Stimulated activated CD4-positive, alpha-beta T cell treated with anti-CD3 and anti-CD28 coated beads, TNF-alpha, amount 100 ng/mL, for 48 hours (primary cell): ENCODE results near the gene PLPP3.

Experiments used
- DNase-seq, 3 donors: peaks; one replicate each; pipeline ENCODE4 v3.0.0-alpha.2; 2020; ENCODE audit warnings: low read depth in 3 of 3

PLPP3 gene

DNA sequence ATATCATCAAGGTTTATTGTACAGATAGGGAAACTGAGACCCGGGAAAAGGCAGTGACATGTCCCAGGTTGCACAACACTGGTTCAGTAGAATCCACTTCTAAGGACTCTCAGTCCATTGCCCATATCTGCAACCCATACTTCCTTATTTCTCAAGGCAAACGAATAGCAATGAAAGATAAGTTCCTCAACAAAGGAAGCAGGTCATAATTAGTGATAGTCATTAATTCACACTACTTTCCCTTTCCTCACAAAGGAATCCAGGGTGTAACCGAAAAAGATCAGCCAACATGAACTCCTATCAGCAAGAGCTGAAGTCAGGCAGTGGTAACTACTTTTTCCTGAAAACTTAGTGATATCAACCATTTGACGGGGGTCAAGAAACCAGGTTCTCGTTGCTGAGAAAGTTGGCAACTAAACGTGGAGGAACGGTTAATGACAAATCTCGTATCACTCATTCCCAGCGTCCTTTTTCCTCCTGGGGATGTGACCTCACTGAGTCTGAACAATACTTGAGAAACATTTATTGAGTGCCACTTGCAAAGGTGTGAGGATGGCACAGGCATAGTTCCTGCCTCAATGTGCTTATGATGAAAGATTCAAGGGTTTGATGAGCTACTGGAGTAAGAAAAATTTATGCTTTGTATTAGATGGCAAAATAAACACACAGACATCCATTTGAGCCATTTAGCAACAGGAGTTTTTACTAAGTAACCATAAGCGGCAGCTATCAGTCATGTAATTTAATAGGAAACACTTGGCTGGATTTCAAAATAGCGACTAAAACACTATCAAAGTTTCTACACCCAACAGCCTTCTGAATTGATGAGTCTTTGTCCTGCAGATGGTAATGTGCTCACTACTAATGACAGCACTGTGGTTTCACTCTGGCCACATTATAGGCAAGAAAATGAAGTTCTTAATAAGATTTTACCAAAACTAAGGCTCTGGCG, 82.3 kb downstream of the PLPP3 start:
- no peak for DNase-seq

GRCh38 chr1:56496158-56496557, 83.2 kb downstream of the PLPP3 start:
- DNase-seq, result no peak

DNA sequence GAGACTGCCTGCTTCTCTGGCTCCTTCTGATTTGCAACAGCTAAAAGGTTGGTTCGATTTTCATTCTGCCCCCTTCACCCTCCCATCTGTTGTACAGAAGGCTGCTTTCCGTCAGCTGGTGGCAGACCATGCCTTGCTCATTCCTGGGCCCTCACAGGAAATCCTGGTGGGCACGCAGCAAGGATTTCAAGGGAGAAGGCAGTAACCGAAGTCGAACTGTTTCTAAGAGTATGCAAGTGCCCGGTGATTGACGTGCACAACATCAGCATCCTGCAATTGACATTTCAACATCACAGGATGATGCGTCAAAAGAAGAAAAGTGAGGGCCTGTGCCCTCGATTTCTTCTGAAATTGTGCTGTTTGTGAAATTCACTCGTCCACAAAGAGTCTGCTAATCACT, 83.8 kb downstream of the PLPP3 start:
- no peak for DNase-seq

GRCh38 chr1:56494306-56494705, 85.1 kb downstream of the PLPP3 start:
- no peak for DNase-seq

DNA sequence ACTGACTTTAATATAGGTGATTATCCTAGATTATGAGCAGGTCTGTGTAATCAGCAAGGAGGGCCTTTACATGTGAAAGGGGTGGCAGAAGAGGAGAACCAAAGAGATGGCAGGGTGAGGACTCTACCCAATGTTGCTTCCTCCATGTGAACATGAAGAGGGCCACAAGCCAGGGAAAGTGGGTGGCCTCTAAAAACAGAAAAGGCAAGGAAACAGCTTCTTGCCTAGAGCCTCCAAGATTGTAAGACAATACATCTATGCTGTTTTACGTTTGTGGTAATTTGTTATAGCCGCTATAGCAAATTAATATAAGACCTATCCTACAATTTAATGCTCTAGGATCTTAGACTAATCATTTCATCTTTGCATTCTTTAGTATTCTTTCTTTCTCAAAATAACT, 85.5 kb downstream of the PLPP3 start:
- DNase-seq, result no peak

DNA sequence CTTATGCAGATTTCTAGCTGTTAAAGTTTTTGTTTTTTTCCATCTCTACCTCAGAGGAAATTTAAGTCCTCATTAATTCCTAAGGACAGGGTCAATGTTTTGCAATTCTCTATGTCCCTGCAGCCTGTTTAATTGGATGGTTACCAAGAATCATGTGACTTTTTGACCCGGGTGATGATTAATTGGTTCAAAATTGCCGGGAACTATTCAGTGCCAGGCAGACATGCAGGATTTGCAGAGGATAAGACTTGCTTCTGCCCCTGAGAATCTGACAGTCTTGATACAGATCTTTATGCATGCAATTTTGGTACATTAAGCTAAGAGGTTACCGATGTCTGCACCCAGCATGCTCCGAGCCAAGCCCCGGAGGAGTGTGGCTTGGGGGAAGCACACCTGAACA, 87.9 kb downstream of the PLPP3 start:
- no peak for DNase-seq

DNA sequence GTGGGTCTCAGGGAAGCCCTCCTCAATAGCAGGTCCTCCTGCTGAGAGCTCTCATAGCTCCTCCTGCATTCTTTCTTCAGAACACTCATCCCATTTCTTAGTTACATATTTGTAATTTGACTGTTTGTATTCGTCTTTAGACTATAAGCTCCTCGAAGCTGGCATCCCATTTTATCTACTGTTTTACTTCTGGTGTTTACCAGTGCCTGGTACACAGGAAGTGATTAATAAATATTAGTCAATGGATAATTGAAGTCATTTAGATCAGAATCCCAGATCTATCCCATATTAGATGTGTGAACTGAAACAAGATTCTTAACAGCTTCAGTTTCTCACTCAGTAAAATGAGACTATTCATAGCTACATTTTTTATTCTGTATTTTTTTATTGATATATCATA, 88.7 kb downstream of the PLPP3 start:
- no peak for DNase-seq

DNA sequence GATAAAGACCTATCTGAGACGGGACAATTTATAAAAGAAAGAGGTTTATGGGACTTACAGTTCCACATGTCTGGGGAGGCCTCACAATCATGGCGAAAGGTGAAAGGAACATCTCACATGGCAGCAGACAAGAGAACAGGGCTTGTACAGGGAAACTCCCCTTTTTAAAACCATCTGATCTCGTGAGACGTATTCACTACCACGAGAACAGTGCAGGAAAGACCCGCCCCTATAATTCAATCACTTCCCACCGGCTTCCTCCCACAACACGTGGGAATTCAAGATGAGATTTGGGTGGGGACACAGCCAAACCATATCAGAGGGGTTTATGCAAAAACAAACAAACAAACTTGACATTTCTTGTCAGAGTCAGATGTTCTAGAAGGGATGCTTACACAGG, 89.7 kb downstream of the PLPP3 start:
- no peak for DNase-seq

GRCh38 chr1:56484695-56485094, 94.7 kb downstream of the PLPP3 start:
- no peak for DNase-seq

GRCh38 chr1:56483104-56483503, 96.3 kb downstream of the PLPP3 start:
- no peak for DNase-seq

- DNase-seq, result no peak
Observed at GRCh38 chr1:56482486-56482885, 96.9 kb downstream of the PLPP3 start.

DNA sequence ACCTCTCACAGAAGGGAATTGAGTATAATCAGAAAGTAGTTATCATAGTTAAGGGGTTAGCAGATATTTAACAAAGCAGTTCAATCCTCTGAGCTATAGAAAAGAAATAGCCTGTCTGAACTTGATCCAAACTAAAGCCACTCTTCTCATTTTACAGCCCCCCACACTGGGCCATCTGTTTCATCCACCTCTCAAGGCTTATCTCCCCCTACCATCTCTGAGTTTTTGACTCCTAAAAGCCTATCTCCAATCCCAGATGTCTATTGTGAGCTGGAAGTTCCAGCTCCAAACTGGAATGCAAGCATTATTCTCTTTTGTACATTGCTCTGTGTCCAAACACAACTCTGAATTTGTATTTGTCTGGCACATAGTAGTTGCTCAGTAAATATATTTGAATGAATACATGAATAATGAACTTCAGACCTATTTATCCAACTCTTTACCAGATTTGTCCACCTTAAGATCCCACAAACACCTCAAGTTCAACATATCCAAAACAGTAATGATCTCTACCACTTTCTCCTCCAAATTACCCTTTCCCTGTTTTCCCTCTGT, 98.1 kb downstream of the PLPP3 start:
- DNase-seq, result no peak

- no peak for DNase-seq
Observed at GRCh38 chr1:56478734-56479133, 100.6 kb downstream of the PLPP3 start.

- DNase-seq, result no peak
Observed at GRCh38 chr1:56477164-56478111, 101.9 kb downstream of the PLPP3 start.

GRCh38 chr1:56473582-56474270, 105.6 kb downstream of the PLPP3 start:
- no peak for DNase-seq

DNA sequence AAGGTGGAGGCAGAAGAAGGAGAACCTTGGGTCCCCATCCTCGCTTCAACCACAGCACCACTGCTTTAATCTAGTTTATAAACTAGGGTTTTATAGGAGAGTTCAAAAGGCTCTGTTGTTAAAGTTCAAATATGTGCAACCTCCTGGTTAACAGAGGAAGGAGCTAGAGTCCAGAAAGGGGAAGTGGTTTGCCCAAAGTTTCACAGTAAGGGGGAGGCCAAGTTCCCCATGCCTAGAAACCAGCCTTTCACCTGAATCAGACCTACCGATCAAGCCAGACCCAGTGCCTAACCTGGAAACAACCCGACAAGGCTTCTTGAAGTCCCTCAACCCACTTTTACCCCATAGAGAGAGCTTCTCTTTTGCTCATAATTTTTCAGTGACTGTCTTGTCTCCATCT, 106.5 kb downstream of the PLPP3 start:
- no peak for DNase-seq

DNA sequence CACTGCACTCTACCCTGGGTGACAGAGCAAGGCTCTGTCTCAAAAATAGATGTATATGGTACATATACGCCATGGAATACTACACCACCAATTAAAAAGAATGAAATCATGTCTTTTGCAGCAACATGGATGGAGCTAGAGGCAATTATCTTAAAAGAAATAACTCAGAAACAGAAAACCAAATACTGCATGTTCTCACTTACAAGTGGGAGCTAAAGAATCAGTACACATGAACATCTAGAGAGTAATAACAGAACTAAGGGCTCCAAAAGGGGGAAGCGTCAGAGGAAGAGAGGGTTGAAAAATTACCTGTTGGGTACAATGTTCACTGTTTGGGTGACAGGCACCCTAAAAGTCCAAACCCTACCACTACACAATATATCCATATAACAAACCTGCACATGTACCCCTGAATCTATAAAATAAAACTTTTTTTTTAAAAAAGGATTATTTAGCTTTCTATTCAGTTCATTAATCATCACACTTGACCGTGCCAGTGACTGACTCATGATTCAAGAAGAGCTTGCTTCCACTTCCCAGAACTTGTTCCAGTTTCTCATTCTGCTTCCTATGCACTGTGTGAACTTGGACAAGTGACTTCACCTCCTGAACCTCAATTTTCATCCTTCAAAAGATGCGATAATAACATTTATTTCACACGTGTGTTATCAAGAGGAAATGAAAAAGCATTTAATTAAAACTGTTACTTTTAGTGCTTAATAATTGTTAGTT, 109.6 kb downstream of the PLPP3 start:
- no peak for DNase-seq

- no peak for DNase-seq
Observed at GRCh38 chr1:56468518-56468917, 110.8 kb downstream of the PLPP3 start.

GRCh38 chr1:56466538-56466937, 112.8 kb downstream of the PLPP3 start:
- DNase-seq, result no peak

DNA sequence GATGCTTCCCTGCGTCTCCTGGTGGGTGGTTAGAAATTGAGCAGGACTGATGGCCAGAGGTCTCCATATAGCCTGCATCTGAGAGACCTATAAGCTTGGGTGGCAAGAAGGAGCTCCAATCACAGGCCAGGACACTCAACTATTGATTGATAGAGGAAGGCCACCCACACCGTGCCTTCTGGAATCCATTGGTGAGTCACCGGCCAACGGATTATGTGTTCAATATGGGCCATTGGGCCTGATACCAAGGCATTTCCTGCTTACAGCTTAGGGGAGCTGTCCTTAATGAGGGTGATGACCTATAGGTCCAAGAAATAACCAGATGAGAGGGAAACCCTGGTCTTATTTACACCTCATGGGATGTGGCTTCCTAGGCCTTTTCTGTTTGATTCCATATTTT, 115.1 kb downstream of the PLPP3 start:
- DNase-seq, result no peak

DNA sequence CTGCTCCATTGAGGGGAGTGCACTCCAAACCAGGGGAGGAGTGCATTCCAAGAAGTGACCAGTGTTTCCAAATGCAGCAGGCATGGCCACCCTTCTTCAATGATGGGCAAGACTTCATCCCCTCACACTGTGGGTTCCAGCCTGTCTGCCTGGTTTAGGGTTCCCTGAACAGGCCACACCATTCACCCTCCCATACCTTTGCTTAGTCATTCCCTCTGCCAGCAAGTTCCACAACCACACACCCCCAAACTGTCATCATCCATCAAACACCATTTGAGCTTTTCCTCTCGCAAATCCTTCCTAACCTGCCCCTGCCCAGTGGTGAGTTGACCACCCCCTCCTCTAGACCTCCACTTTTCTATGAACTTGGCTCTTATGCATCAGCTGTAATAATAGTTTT, 116.0 kb downstream of the PLPP3 start:
- no peak for DNase-seq
